Measurements from ENCODE around the gene CYSLTR1. TPM values are rescaled to one million over a fixed set of nuclear protein-coding genes. Genes with fewer than 3 reads are reported as not detected.
"Not testable (repeated sequence)": the region's sequence is repeated elsewhere in the genome, so short reads cannot be mapped to it uniquely, and the experiment has no call there.

The CYSLTR1 gene
- polyA plus RNA-seq, 3 donors = 1.5 to 2.3 (median 2.1) TPM

GRCh38 chrX:78300933-78301332, 26.5 kb downstream of the CYSLTR1 start:
- not testable (repeated sequence) for DNase-seq (ENCODE audit: extremely low read depth in 1 of 11, low read depth in 9 of 11, low spot score in 4 of 11)

GRCh38 chrX:78283511-78283910, 43.9 kb downstream of the CYSLTR1 start:
- DNase-seq (ENCODE audit: extremely low read depth in 1 of 11, low read depth in 9 of 11, low spot score in 4 of 11) = no peak

GRCh38 chrX:78237127-78237526, 90.3 kb downstream of the CYSLTR1 start:
- no peak for DNase-seq (ENCODE audit: extremely low read depth in 1 of 11, low read depth in 9 of 11, low spot score in 4 of 11)

- DNase-seq (ENCODE audit: extremely low read depth in 1 of 11, low read depth in 9 of 11, low spot score in 4 of 11) = not testable (repeated sequence)
Measured at GRCh38 chrX:78226047-78226446, 101.4 kb downstream of the CYSLTR1 start.

Other genes with a start within 250 kb of the CYSLTR1 start
- gene PGK1, start 223.4 kb downstream of the CYSLTR1 start, polyA plus RNA-seq (ENCODE audit: insufficient read length in 3 of 3) = 100 to 1,000 TPM; 388 to 454 (median 416) TPM
- 10 to 100 TPM; 47.2 to 55.3 (median 48.8) TPM for gene TAF9B, start 188.0 kb downstream of the CYSLTR1 start, polyA plus RNA-seq (ENCODE audit: insufficient read length in 3 of 3)

Data from renal cortex interstitium (tissue), 11 donors.